ENCODE measurements around the gene ZNF217. TPM values are rescaled to one million over a fixed set of nuclear protein-coding genes. Genes with fewer than 3 reads are reported as not detected.

Gene ZNF217
- 13.8 and 14.5 TPM in 2 replicates for total RNA-seq

DNA sequence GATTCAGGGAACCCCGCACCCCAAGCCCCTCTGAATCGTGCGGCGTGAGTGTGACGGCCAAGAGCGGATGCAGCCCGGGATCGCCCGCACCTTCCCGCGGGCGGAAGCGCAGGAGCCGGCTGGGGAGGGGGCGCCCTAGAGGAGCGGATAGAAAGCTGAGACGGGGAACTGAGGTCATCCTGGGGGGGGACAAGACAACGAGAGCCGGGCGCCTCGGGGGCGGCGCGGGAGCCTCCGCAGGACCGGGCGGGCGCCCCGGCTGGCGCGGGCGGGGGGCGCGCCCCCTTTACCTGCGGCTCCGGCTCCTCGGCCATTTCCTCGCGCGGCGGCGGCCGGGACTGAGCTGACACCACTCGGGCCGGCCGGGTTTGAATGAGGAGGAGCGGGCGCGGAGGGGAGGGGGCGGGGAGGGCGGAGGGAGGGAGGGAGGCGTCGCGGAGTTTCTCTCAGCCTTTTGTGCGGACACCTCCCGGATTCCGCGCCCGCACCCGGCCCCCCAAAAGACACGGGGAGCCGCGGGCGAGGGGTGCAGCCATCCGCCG, at the start of gene ZNF217:
Gene ZNF217, minus strand, starts transcription at position 374 of the 542 bp plus-strand sequence. CDS start 11,013 bp downstream, outside the sequence.

Measured in dermis lymphatic vessel endothelial cell (primary cell).